ENCODE results near the gene PAPOLB. TPM values are rescaled to one million over a fixed set of nuclear protein-coding genes. Genes with fewer than 3 reads are reported as not detected.

Gene PAPOLB
- total RNA-seq, 1 donor from 2014 or later: 0.22 TPM

DNA sequence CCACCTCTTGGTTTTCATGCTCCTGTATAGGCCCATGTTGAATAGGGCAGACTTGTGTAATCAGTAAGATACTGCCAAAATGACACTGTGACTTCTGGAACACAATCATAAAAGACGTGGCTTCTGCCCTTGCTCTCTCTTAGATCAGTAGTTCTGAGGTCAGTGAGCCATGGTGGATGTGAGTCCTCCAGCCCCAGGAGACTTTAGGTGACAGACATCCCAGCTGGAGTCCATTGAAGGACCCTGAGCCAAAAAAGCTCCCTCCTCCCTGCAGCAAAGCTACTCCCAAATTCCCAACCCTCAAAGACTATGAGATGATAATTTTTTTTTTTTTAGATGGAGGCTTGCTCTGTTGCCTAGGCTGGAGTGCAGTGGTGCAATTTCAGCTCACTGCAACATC, 24.8 kb upstream of the PAPOLB start:
- peaks cover 26% of the 10 kb centered on the region for H3K27me3 Mint-ChIP-seq (ENCODE audit: low read depth)
- H3K27ac Mint-ChIP-seq: no peak overlapping the region
- TF ChIP-seq, protein P1, sequence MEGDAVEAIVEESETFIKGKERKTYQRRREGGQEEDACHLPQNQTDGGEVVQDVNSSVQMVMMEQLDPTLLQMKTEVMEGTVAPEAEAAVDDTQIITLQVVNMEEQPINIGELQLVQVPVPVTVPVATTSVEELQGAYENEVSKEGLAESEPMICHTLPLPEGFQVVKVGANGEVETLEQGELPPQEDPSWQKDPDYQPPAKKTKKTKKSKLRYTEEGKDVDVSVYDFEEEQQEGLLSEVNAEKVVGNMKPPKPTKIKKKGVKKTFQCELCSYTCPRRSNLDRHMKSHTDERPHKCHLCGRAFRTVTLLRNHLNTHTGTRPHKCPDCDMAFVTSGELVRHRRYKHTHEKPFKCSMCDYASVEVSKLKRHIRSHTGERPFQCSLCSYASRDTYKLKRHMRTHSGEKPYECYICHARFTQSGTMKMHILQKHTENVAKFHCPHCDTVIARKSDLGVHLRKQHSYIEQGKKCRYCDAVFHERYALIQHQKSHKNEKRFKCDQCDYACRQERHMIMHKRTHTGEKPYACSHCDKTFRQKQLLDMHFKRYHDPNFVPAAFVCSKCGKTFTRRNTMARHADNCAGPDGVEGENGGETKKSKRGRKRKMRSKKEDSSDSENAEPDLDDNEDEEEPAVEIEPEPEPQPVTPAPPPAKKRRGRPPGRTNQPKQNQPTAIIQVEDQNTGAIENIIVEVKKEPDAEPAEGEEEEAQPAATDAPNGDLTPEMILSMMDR (IDR thresholded peaks at IDR 0.05; ENCODE audit: unreplicated experiment): no peak
- H3K4me3 Mint-ChIP-seq: no peak overlapping the region
- peaks cover 12% of the 10 kb centered on the region for H3K4me1 Mint-ChIP-seq
- no peak for DNase-seq (ENCODE audit: low spot score in 2 of 2, unreplicated experiment in 2 of 2)
- no peaks in the 10 kb centered on the region for H3K9me3 Mint-ChIP-seq
- no peaks in the 10 kb centered on the region for H3K36me3 Mint-ChIP-seq

DNA sequence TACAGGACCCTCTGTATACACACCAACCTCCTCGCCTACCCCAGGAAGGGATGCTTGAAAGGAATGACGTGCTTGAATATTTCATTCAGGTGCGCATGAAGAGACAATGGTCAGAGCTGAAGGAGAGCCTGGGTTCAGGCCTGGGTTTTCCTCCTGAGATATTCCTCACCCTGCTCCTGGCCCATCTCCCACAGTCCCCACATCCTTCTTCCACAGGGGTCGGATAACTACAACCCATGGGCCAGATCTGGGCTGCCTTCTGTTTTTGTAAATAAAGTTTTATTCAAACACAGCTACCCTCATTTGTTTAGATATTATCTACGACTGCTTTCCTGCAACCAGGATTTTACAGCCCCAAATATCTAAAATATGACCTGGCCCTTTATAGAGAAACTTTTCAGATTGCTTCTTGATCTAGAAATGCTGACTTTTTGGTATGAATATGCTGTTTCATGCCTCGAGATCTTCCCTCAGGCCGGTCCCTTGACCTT, 23.5 kb upstream of the PAPOLB start:
- H3K27me3 Mint-ChIP-seq (ENCODE audit: low read depth): peaks cover 27% of the 10 kb centered on the region
- peaks cover 12% of the 10 kb centered on the region for H3K4me1 Mint-ChIP-seq
- no peak overlapping the region for H3K4me3 Mint-ChIP-seq
- no peaks in the 10 kb centered on the region for H3K9me3 Mint-ChIP-seq
- DNase-seq (ENCODE audit: low spot score in 2 of 2, unreplicated experiment in 2 of 2): no peak
- H3K27ac Mint-ChIP-seq: no peak overlapping the region
- no peaks in the 10 kb centered on the region for H3K36me3 Mint-ChIP-seq
- TF ChIP-seq, protein P1 (IDR thresholded peaks at IDR 0.05; ENCODE audit: unreplicated experiment): no peak

DNA sequence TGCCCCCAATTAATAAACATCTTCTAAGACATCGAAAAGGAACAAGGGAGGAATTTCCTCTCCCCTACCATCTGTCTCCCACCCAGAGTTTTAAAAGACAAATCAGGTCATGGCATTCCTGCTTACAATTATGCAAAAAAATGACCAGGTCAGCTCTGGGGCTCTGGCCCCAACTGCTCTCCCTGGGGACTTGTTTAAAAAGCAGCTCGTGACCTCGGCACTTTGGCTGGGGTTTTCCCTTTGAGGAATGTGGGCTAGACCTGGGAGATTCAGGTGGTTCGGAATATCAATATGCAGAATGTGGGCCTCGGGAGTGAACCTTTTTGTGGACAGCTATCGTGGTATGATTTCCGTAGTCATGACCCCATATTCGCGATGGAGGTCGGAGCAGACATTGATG, 22.3 kb upstream of the PAPOLB start:
- no peak overlapping the region for H3K27ac Mint-ChIP-seq
- H3K4me1 Mint-ChIP-seq: peaks cover 12% of the 10 kb centered on the region
- H3K4me3 Mint-ChIP-seq: peak overlapping the region; percentile 40
- peaks cover 22% of the 10 kb centered on the region for H3K27me3 Mint-ChIP-seq (ENCODE audit: low read depth)
- no peaks in the 10 kb centered on the region for H3K36me3 Mint-ChIP-seq
- H3K9me3 Mint-ChIP-seq: no peaks in the 10 kb centered on the region
- DNase-seq (ENCODE audit: low spot score in 2 of 2, unreplicated experiment in 2 of 2): no peak
- TF ChIP-seq, protein P1 (IDR thresholded peaks at IDR 0.05; ENCODE audit: unreplicated experiment): no peak

DNA sequence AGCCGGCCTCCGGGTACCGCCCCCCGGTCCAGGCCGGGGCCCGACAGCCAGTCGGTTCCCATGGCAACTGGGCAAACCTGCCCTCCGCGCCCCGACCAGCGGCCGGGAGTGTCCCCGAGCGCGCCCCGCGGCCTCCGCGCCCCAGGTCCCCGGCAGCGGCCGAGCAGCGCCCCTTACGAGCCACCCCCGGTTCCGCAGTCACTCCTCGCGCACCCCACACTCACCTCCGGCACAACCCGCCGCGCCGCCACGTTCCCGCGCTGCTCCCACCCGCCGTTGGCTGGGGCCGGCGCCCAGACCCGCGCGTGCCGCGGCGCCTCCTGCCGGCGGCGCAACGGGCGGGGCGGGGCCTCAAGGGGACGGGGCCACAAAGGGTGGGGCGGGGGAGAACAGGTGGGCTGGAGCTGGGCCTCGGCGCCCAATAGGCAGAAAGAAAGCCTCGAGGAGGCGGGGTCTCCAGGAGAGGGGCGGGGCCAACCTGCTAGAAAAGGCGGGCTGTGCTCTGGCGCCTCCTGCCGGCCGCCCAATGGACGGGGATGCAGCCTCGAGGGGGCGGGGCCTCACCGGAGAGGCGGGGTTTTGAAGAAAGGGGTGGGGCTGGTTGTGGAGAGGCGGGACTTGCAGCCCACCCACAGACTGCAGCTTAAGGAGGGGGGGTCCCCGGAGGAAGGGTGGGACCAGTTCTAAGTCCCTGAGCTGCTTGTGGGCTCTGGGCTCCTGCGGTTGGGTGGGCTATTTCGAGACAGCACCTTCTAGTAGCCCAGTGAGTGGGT, 21.7 kb upstream of the PAPOLB start, which contains the start of gene RADIL:
Gene RADIL, minus strand, starts transcription at position 345 of the 773 bp plus-strand sequence. CDS start 5,577 bp downstream, outside the sequence.
- H3K4me1 Mint-ChIP-seq: peaks cover 12% of the 10 kb centered on the region
- H3K27ac Mint-ChIP-seq: peak within 1 kb of the TSS; percentile 77
- no peaks in the 10 kb centered on the region for H3K9me3 Mint-ChIP-seq
- H3K36me3 Mint-ChIP-seq: no peaks in the 10 kb centered on the region
- H3K27me3 Mint-ChIP-seq (ENCODE audit: low read depth): peaks cover 20% of the 10 kb centered on the region
- TF ChIP-seq, protein P1 (IDR thresholded peaks at IDR 0.05; ENCODE audit: unreplicated experiment): peak; percentile 79
- peak; percentile 81 to 94 for DNase-seq (ENCODE audit: low spot score in 2 of 2, unreplicated experiment in 2 of 2)
- H3K4me3 Mint-ChIP-seq: peak within 1 kb of the TSS; percentile 72

DNA sequence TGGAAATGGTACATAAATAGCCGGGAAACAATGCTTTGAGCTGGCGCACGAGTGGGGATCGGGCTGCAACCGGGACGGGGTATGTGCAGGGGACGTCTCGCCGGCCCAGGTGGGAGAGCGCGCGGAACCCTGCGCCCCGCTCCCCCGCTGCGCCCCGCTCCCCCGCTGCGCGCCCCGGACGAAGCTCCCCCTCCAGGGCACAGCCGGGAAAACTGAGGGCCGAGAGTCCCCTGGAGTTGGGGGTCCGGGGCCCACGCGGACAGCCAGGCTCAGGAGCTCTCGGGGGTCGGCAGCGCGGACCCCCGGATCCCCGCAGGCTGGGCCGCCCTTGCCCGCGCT, 21.2 kb upstream of the PAPOLB start:
- Mint-ChIP-seq H3K4me1 (peaks cover 12% of the 10 kb centered on the region), H3K36me3 (no peaks in the 10 kb centered on the region), H3K27me3 (ENCODE audit: low read depth) (peaks cover 18% of the 10 kb centered on the region), H3K9me3 (no peaks in the 10 kb centered on the region), H3K27ac (peak overlapping the region; percentile 77), H3K4me3 (peak overlapping the region; percentile 72)
- TF ChIP-seq, protein P1 (IDR thresholded peaks at IDR 0.05; ENCODE audit: unreplicated experiment): no peak
- no peak for DNase-seq (ENCODE audit: low spot score in 2 of 2, unreplicated experiment in 2 of 2)

All from mesothelial cell of epicardium (in vitro differentiated cells).